Neural cell (in vitro differentiated cells): ENCODE measurements around the gene CEBPB. TPM values are rescaled to one million over a fixed set of nuclear protein-coding genes. Genes with fewer than 3 reads are reported as not detected.

Experiments used
- H2AFZ ChIP-seq: fragments of 200-600, 300-800 bp; sonication (generic), shearing (Covaris generic); 2 replicates; pipeline ENCODE4 v1.6.0; 2014; ENCODE audit warnings: low read depth, mild to moderate bottlenecking, antibody characterized with exemption, low read length, moderate library complexity
- H3F3A ChIP-seq: fragments of 200-600 bp; shearing (Covaris generic); 2 replicates; pipeline ENCODE4 v1.6.1; 2016; ENCODE audit warnings: mild to moderate bottlenecking, moderate library complexity, mixed read lengths, antibody characterized with exemption, low read length; ENCODE audit not compliant: insufficient read depth, poor library complexity, severe bottlenecking
- H3K27ac ChIP-seq: fragments of 200-600, 300-800 bp; sonication (generic), shearing (Covaris generic); 2 replicates; pipeline ENCODE4 v1.5.1; 2014; ENCODE audit warnings: mild to moderate bottlenecking, low read length, moderate library complexity
- H3K27me3 ChIP-seq: fragments of 300-800, 200-600 bp; sonication (generic), shearing (Covaris generic); 2 replicates; pipeline ENCODE4 v1.6.0; 2014; ENCODE audit warnings: mild to moderate bottlenecking, low read depth, low read length, moderate library complexity; ENCODE audit not compliant: insufficient read depth
- H3K36me3 ChIP-seq: fragments of 300-800, 200-600 bp; sonication (generic), shearing (Covaris generic); 2 replicates; pipeline ENCODE4 v1.5.1; 2014; ENCODE audit warnings: mild to moderate bottlenecking, antibody characterized with exemption, low read length, moderate library complexity; ENCODE audit not compliant: insufficient read depth
- H3K4me2 ChIP-seq: fragments of 300-800, 200-600 bp; sonication (generic), shearing (Covaris generic); 2 replicates; pipeline ENCODE4 v1.6.0; 2014; ENCODE audit warnings: mild to moderate bottlenecking, low read length
- H3K4me3 ChIP-seq: fragments of 300-800, 200-600 bp; sonication (generic), shearing (Covaris generic); 2 replicates; pipeline ENCODE4 v1.5.1; 2014; ENCODE audit warnings: mild to moderate bottlenecking, low read length, moderate library complexity
- H3K79me2 ChIP-seq: fragments of 200-600 bp; shearing (Covaris generic); replicated peaks from 2 replicates; pipeline ENCODE4 v1.6.0; 2014; ENCODE audit warnings: mild to moderate bottlenecking, low read length, moderate library complexity; ENCODE audit not compliant: insufficient read depth
- H3K9ac ChIP-seq: fragments of 300-800, 200-600 bp; sonication (generic), shearing (Covaris generic); 2 replicates; pipeline ENCODE4 v1.6.1; 2016; ENCODE audit warnings: mild to moderate bottlenecking, low read length, mixed read lengths
- H3K9me2 ChIP-seq: fragments of 200-600 bp; shearing (Covaris generic); 2 replicates; pipeline ENCODE4 v1.6.1; 2016; ENCODE audit warnings: mild to moderate bottlenecking, low read length, mixed read lengths; ENCODE audit not compliant: insufficient read depth
- H3K9me3 ChIP-seq: fragments of 200-600, 300-800 bp; sonication (generic), shearing (Covaris generic); 2 replicates; pipeline ENCODE4 v1.6.1; 2016; ENCODE audit warnings: mild to moderate bottlenecking, mixed run types, low read length, moderate library complexity, mixed read lengths
- H4K20me1 ChIP-seq: fragments of 200-600 bp; shearing (Covaris generic); 2 replicates; pipeline ENCODE4 v1.6.1; 2016; ENCODE audit warnings: mild to moderate bottlenecking, mixed run types; ENCODE audit not compliant: insufficient read depth
- CTCF ChIP-seq: fragments of 450-650 bp; IDR thresholded peaks from 2 replicates; pipeline ENCODE4 v1.5.1; 2014; ENCODE audit warnings: antibody characterized with exemption, mild to moderate bottlenecking, moderate library complexity; ENCODE audit not compliant: poor library complexity, severe bottlenecking
- EP300 ChIP-seq: fragments of 450-650 bp; conservative IDR thresholded peaks from 2 replicates; pipeline ENCODE4 v1.6.1; 2014; ENCODE audit warnings: antibody characterized with exemption, mild to moderate bottlenecking, moderate library complexity; ENCODE audit not compliant: poor library complexity, severe bottlenecking
- EZH2 ChIP-seq: fragments of 200-600, 300-800 bp; shearing (Covaris generic), sonication (generic); IDR thresholded peaks from 2 replicates; pipeline ENCODE4 v1.6.1; 2014; ENCODE audit warnings: antibody characterized with exemption, low read length, borderline replicate concordance, mild to moderate bottlenecking; ENCODE audit not compliant: insufficient read depth, poor library complexity, severe bottlenecking
- MXI1 ChIP-seq: fragments of 450-650 bp; conservative IDR thresholded peaks from 2 replicates; pipeline ENCODE4 v1.6.1; 2014; ENCODE audit warnings: antibody characterized with exemption, mild to moderate bottlenecking; ENCODE audit not compliant: poor library complexity, severe bottlenecking
- POLR2AphosphoS5 ChIP-seq: IDR thresholded peaks from 2 replicates; pipeline ENCODE4 v1.6.1; 2012
- RAD21 ChIP-seq: fragments of 450-650 bp; conservative IDR thresholded peaks from 2 replicates; pipeline ENCODE4 v1.6.1; 2014; ENCODE audit warnings: antibody characterized with exemption, mild to moderate bottlenecking, moderate library complexity
- SMC3 ChIP-seq: fragments of 450-650 bp; conservative IDR thresholded peaks from 2 replicates; pipeline ENCODE4 v1.6.1; 2014; ENCODE audit warnings: antibody characterized with exemption, mild to moderate bottlenecking, moderate library complexity; ENCODE audit not compliant: poor library complexity
- TAF1 ChIP-seq: IDR thresholded peaks from 2 replicates; pipeline ENCODE4 v1.6.1; 2012; ENCODE audit warnings: low read depth
- polyA plus RNA-seq: library from polyadenylated mRNA; depleted of rRNA; stranded (reverse); fragments of >200 nt; gene quantifications from 2 replicates; pipeline ENCODE4 v1.2.3, GENCODE V29; 2014
- TF ChIP-seq, protein P1 (sequence below): IDR thresholded peaks from 2 replicates; pipeline ENCODE4 v1.6.1; 2012; ENCODE audit warnings: borderline replicate concordance

CEBPB gene
- polyA plus RNA-seq, 1 donor from 2014 or later: 0.59 TPM

GRCh38 chr20:50227506-50227905 is 36.9 kb downstream of the CEBPB start:
- H3K4me3 ChIP-seq: no peak overlapping the region
- H3F3A ChIP-seq: no peaks in the 10 kb centered on the region
- TF ChIP-seq RAD21: no peak
- no peak for TF ChIP-seq TAF1
- TF ChIP-seq, protein P1, sequence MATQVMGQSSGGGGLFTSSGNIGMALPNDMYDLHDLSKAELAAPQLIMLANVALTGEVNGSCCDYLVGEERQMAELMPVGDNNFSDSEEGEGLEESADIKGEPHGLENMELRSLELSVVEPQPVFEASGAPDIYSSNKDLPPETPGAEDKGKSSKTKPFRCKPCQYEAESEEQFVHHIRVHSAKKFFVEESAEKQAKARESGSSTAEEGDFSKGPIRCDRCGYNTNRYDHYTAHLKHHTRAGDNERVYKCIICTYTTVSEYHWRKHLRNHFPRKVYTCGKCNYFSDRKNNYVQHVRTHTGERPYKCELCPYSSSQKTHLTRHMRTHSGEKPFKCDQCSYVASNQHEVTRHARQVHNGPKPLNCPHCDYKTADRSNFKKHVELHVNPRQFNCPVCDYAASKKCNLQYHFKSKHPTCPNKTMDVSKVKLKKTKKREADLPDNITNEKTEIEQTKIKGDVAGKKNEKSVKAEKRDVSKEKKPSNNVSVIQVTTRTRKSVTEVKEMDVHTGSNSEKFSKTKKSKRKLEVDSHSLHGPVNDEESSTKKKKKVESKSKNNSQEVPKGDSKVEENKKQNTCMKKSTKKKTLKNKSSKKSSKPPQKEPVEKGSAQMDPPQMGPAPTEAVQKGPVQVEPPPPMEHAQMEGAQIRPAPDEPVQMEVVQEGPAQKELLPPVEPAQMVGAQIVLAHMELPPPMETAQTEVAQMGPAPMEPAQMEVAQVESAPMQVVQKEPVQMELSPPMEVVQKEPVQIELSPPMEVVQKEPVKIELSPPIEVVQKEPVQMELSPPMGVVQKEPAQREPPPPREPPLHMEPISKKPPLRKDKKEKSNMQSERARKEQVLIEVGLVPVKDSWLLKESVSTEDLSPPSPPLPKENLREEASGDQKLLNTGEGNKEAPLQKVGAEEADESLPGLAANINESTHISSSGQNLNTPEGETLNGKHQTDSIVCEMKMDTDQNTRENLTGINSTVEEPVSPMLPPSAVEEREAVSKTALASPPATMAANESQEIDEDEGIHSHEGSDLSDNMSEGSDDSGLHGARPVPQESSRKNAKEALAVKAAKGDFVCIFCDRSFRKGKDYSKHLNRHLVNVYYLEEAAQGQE: no peak
- TF ChIP-seq POLR2AphosphoS5: no peak
- no peak for TF ChIP-seq CTCF
- no peak for TF ChIP-seq EZH2
- H2AFZ ChIP-seq: no peak overlapping the region
- H3K36me3 ChIP-seq: no peaks in the 10 kb centered on the region
- H3K9me2 ChIP-seq: no peaks in the 10 kb centered on the region
- no peaks in the 10 kb centered on the region for H3K9me3 ChIP-seq
- no peak overlapping the region for H3K4me2 ChIP-seq
- no peaks in the 10 kb centered on the region for H3K27me3 ChIP-seq
- H3K9ac ChIP-seq: no peak overlapping the region
- H3K27ac ChIP-seq: no peak overlapping the region
- H3K79me2 ChIP-seq: no peaks in the 10 kb centered on the region
- H4K20me1 ChIP-seq: no peaks in the 10 kb centered on the region

DNA sequence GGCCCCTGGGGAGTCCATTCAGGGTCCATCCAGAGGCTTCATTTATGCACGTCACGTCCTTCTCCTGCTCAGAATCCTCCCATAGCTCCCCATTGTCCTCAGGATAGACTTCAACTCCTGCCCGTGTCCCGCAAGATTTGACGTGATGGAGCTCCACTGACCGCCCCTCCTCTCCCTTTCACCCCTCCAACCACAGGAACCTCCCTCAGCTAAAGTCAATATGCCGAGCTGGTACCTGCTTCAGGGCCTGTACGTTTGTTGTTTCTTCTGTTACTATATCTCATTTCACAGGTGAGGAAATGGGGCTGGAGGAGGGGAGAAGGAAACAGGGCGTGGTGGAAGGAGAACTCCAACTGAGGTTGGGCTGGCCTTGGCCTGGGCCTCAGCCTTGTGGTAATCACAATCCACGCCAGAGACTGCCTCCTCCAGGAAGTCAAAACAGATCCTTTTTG is 38.6 kb downstream of the CEBPB start:
- H2AFZ ChIP-seq: no peak overlapping the region
- no peaks in the 10 kb centered on the region for H3K9me3 ChIP-seq
- H3K9me2 ChIP-seq: no peaks in the 10 kb centered on the region
- H3F3A ChIP-seq: no peaks in the 10 kb centered on the region
- TF ChIP-seq MXI1 (no peak), CTCF (no peak), EP300 (no peak), POLR2AphosphoS5 (no peak), SMC3 (no peak), EZH2 (no peak), TAF1 (no peak), RAD21 (no peak)
- TF ChIP-seq, protein P1: no peak
- H3K4me3 ChIP-seq: no peak overlapping the region
- H3K27me3 ChIP-seq: no peaks in the 10 kb centered on the region
- H3K9ac ChIP-seq: no peak overlapping the region
- no peaks in the 10 kb centered on the region for H3K36me3 ChIP-seq
- no peak overlapping the region for H3K27ac ChIP-seq
- no peak overlapping the region for H3K4me2 ChIP-seq
- H4K20me1 ChIP-seq: no peaks in the 10 kb centered on the region
- H3K79me2 ChIP-seq: no peaks in the 10 kb centered on the region
